ENCODE data around the gene VPS26C. TPM values are rescaled to one million over a fixed set of nuclear protein-coding genes. Genes with fewer than 3 reads are reported as not detected.

Gene VPS26C
- total RNA-seq, 1 donor from 2014 or later: 54.2 TPM

DNA sequence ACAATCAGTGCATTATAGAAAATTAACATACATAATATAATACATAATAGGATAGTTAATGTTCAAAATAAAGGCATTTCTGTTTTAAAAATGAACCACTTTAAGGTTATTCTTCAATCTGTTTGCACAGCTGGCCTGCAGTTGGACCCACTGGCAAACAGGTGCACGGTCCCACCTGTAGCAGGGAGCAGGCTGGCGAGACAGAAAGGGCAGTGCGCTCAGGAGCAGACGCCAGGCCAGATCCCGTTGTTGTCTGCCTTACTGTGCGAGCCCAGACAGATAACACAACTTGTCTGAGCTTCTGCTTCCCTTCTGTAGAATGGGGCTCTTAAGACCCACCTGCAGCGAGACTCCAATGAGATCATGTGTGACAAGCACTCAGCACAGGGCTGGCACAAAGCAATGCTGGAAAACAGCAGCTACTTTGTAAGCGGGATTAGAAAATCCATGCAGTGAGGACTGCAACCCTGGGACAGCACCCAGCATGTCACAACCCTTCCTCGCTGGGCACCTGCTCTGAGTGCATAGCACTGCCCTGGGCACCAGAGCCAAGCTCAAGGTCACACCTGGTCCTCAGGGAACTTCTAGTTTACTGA is 33.5 kb downstream of the VPS26C start:
- Histone ChIP-seq H3K4me3 (no peak overlapping the region), H3K4me1 (peaks cover 6% of the 10 kb centered on the region), H3K9me3 (replicated peaks) (no peaks in the 10 kb centered on the region), H3K36me3 (peaks cover 89% of the 10 kb centered on the region), H3K27ac (replicated peaks) (no peak overlapping the region), H3K27me3 (ENCODE audit: low read depth) (no peaks in the 10 kb centered on the region)
- DNase-seq: no peak
- TF ChIP-seq, protein P1, sequence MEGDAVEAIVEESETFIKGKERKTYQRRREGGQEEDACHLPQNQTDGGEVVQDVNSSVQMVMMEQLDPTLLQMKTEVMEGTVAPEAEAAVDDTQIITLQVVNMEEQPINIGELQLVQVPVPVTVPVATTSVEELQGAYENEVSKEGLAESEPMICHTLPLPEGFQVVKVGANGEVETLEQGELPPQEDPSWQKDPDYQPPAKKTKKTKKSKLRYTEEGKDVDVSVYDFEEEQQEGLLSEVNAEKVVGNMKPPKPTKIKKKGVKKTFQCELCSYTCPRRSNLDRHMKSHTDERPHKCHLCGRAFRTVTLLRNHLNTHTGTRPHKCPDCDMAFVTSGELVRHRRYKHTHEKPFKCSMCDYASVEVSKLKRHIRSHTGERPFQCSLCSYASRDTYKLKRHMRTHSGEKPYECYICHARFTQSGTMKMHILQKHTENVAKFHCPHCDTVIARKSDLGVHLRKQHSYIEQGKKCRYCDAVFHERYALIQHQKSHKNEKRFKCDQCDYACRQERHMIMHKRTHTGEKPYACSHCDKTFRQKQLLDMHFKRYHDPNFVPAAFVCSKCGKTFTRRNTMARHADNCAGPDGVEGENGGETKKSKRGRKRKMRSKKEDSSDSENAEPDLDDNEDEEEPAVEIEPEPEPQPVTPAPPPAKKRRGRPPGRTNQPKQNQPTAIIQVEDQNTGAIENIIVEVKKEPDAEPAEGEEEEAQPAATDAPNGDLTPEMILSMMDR (IDR thresholded peaks at IDR 0.05; ENCODE audit: borderline replicate concordance): no peak
- intact Hi-C loops (cut with micrococcal nuclease): no loop called here

DNA sequence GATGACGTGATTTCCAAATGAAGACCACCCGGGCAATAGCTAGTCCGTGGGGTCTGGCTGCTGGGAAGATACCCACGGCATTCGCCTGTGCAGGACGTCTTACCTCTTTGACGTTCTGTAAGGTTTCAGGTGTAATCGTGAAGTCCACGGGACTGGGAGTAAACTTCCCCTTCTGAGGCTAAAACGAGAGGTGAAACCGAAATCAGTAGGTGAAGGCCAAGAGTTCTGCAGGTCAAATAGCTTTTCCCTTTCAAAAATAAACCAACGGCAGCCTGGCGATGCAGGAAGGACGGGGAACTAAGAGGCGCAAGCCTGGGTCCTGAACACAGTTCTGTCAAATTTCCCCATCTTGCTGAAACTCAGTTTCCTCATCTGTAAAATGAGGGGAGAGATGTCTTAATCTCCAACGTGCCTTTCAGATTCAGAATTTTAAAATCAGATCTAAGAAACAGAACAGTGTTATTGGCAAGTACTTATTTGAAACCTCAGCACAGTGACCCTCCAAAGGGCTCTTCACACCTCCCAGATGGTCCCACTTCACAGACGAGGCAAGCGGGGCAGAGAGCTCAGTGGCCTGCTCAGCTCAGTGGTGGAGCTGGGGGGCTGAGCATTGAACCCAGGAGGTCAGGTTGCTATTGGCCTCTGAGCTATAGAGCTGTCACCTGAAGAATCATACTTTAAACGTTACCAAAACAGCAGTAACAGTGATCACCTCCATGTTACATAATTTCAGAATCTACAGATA is 34.7 kb downstream of the VPS26C start:
- Histone ChIP-seq H3K4me3 (no peak overlapping the region), H3K27ac (replicated peaks) (no peak overlapping the region), H3K27me3 (ENCODE audit: low read depth) (no peaks in the 10 kb centered on the region), H3K4me1 (peaks cover under 1% of the 10 kb centered on the region), H3K9me3 (replicated peaks) (no peaks in the 10 kb centered on the region), H3K36me3 (peaks cover 90% of the 10 kb centered on the region)
- TF ChIP-seq, protein P1 (IDR thresholded peaks at IDR 0.05; ENCODE audit: borderline replicate concordance): no peak
- intact Hi-C loops (cut with micrococcal nuclease): no loop called here
- no peak for DNase-seq

DNA sequence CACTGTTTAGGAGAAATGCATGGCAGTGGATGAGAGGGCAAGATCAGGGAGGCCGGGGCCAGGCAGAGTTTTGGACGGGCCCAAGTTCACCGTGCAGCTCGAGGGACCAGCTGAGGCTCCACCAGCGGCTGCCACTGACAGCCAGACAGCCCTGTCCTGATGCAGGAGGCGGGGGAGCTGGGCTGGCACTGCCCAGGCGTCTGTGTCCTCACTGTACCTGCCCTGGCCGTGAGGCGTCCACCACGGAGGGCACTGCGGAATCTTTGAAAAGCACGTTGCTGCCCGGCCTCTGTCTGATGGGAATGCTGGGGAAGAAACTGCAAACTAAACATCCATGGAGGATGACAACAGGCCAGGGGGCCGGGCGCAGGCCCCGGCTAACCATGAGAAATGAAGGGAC is 35.5 kb downstream of the VPS26C start:
- Histone ChIP-seq H3K9me3 (replicated peaks) (no peaks in the 10 kb centered on the region), H3K36me3 (peaks cover 90% of the 10 kb centered on the region), H3K4me1 (no peaks in the 10 kb centered on the region), H3K27me3 (ENCODE audit: low read depth) (no peaks in the 10 kb centered on the region), H3K4me3 (no peak overlapping the region), H3K27ac (replicated peaks) (no peak overlapping the region)
- DNase-seq: no peak
- TF ChIP-seq, protein P1 (IDR thresholded peaks at IDR 0.05; ENCODE audit: borderline replicate concordance): no peak
- intact Hi-C loops (cut with micrococcal nuclease): no loop called here

DNA sequence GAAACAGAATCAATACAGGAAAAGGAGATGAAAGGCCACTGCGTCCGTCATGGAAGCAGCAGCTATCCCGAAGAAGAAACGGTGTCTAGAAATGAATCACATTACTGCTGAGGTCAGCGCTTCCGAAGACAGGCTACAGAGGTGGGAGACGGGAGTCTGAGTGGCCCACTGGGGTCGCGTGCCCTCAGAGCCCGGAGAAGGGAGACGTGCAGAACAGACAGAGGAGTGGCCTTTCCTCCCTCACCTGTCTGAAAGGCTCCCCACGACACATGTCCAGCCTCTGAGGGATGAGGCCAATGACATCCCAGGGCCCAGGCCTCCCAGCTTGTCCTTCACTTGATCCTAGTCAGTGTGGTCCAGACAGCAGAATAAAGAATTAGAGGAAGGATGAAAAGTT is 35.9 kb downstream of the VPS26C start:
- H3K4me3 ChIP-seq: no peak overlapping the region
- no peaks in the 10 kb centered on the region for H3K4me1 ChIP-seq
- no peak for DNase-seq
- peaks cover 90% of the 10 kb centered on the region for H3K36me3 ChIP-seq
- H3K9me3 ChIP-seq (replicated peaks): no peaks in the 10 kb centered on the region
- no peak overlapping the region for H3K27ac ChIP-seq (replicated peaks)
- TF ChIP-seq, protein P1 (IDR thresholded peaks at IDR 0.05; ENCODE audit: borderline replicate concordance): no peak
- intact Hi-C loops (cut with micrococcal nuclease): no loop called here
- no peaks in the 10 kb centered on the region for H3K27me3 ChIP-seq (ENCODE audit: low read depth)

GRCh38 chr21:37230632-37231248 is 36.4 kb downstream of the VPS26C start:
- Histone ChIP-seq H3K4me3 (no peak overlapping the region), H3K4me1 (no peaks in the 10 kb centered on the region), H3K36me3 (peaks cover 92% of the 10 kb centered on the region), H3K27ac (replicated peaks) (no peak overlapping the region), H3K27me3 (ENCODE audit: low read depth) (no peaks in the 10 kb centered on the region), H3K9me3 (replicated peaks) (no peaks in the 10 kb centered on the region)
- DNase-seq: no peak
- intact Hi-C loops (cut with micrococcal nuclease): no loop called here
- TF ChIP-seq, protein P1 (IDR thresholded peaks at IDR 0.05; ENCODE audit: borderline replicate concordance): no peak
